Tibial nerve (tissue), 4 donors: ENCODE results near the gene FXYD5.

Source experiments
- CTCF ChIP-seq, 5 experiments: fragments of 200-600 bp in 3 of 5; fragments of 450-650 bp in 2 of 5; sonication (generic) in 3 of 5; IDR thresholded peaks; one replicate each; pipeline ENCODE4 v1.5.1; 2016 to 2019; ENCODE audit warnings: antibody characterized with exemption in 5 of 5, mild to moderate bottlenecking in 3 of 5, moderate library complexity in 2 of 5
- EP300 ChIP-seq, 2 donors: sonication (generic); formaldehyde crosslinking; IDR thresholded peaks; one replicate each; pipeline ENCODE4 v1.6.1; 2017; ENCODE audit warnings: antibody characterized with exemption in 2 of 2, mild to moderate bottlenecking in 1 of 2
- POLR2A ChIP-seq, 2 donors: fragments of 450-650 bp; IDR thresholded peaks; one replicate each; pipeline ENCODE4 v1.6.1; 2017; ENCODE audit warnings: antibody characterized with exemption in 2 of 2, mild to moderate bottlenecking in 2 of 2, moderate library complexity in 2 of 2

- TF ChIP-seq POLR2A (IDR thresholded peaks at IDR 0.05) (no peak), CTCF (IDR thresholded peaks at IDR 0.05) (no peak), EP300 (IDR thresholded peaks at IDR 0.05) (no peak)
Observed at GRCh38 chr19:35174226-35174625, 19.7 kb downstream of the FXYD5 start.
